WTC11 (cell line): ENCODE measurements around the gene MMP21.

Source experiments
- AFF4 ChIP-seq: sonication (generic); formaldehyde crosslinking; IDR thresholded peaks from 2 replicates; pipeline ENCODE4 v1.8.1; 2023; ENCODE audit warnings: mild to moderate bottlenecking, missing genetic modification reagents, borderline replicate concordance
- ATF1 ChIP-seq: sonication (generic); formaldehyde crosslinking; IDR thresholded peaks from 2 replicates; pipeline ENCODE4 v1.8.1; 2023; ENCODE audit warnings: mild to moderate bottlenecking, moderate library complexity, missing genetic modification reagents
- FOXJ3 ChIP-seq: sonication (generic); formaldehyde crosslinking; IDR thresholded peaks from 2 replicates; pipeline ENCODE4 v1.9.0; 2021; ENCODE audit warnings: missing genetic modification reagents, mild to moderate bottlenecking, borderline replicate concordance
- HMGA2 ChIP-seq: fragments of 250-450 bp; sonication (Bioruptor Pico); IDR thresholded peaks from 2 replicates; pipeline ENCODE4 v1.4.0; 2021; ENCODE audit warnings: mild to moderate bottlenecking, moderate library complexity
- HMGXB4 ChIP-seq: sonication (generic); formaldehyde crosslinking; IDR thresholded peaks from 2 replicates; pipeline ENCODE4 v1.8.1; 2023; ENCODE audit warnings: mild to moderate bottlenecking, moderate library complexity, missing genetic modification reagents
- JUN ChIP-seq: sonication (generic); formaldehyde crosslinking; IDR thresholded peaks from 2 replicates; pipeline ENCODE4 v1.8.0; 2023; ENCODE audit warnings: mild to moderate bottlenecking, missing genetic modification reagents
- MXD4 ChIP-seq: fragments of 250-450 bp; sonication (Bioruptor Pico); IDR thresholded peaks from 2 replicates; pipeline ENCODE4 v1.8.0; 2021; ENCODE audit warnings: mild to moderate bottlenecking, moderate library complexity, borderline replicate concordance
- TP53 ChIP-seq: sonication (generic); formaldehyde crosslinking; IDR thresholded peaks from 2 replicates; pipeline ENCODE4 v1.8.1; 2023; ENCODE audit warnings: mild to moderate bottlenecking, missing genetic modification reagents
- TF ChIP-seq, protein P1 (sequence below): fragments of 200-600 bp; IDR thresholded peaks from 2 replicates; pipeline ENCODE4 v1.8.0; 2022; ENCODE audit warnings: antibody characterized with exemption
- TF ChIP-seq, protein P2 (sequence below): sonication (generic); formaldehyde crosslinking; IDR thresholded peaks from 2 replicates; pipeline ENCODE4 v1.8.1; 2023; ENCODE audit warnings: mild to moderate bottlenecking, missing genetic modification reagents, moderate library complexity
- TF ChIP-seq, protein P3 (sequence below): fragments of 250-450 bp; sonication (Bioruptor Pico); IDR thresholded peaks from 2 replicates; pipeline ENCODE4 v1.9.0; 2021; ENCODE audit warnings: mild to moderate bottlenecking
- TF ChIP-seq, protein P4 (sequence below): sonication (generic); formaldehyde crosslinking; IDR thresholded peaks from 2 replicates; pipeline ENCODE4 v1.8.1; 2023; ENCODE audit warnings: mild to moderate bottlenecking, missing genetic modification reagents, moderate library complexity
- TF ChIP-seq, protein P5 (sequence below): sonication (generic); formaldehyde crosslinking; IDR thresholded peaks from 2 replicates; pipeline ENCODE4 v1.8.1; 2023; ENCODE audit warnings: mild to moderate bottlenecking, missing genetic modification reagents

- TF ChIP-seq, protein P1, sequence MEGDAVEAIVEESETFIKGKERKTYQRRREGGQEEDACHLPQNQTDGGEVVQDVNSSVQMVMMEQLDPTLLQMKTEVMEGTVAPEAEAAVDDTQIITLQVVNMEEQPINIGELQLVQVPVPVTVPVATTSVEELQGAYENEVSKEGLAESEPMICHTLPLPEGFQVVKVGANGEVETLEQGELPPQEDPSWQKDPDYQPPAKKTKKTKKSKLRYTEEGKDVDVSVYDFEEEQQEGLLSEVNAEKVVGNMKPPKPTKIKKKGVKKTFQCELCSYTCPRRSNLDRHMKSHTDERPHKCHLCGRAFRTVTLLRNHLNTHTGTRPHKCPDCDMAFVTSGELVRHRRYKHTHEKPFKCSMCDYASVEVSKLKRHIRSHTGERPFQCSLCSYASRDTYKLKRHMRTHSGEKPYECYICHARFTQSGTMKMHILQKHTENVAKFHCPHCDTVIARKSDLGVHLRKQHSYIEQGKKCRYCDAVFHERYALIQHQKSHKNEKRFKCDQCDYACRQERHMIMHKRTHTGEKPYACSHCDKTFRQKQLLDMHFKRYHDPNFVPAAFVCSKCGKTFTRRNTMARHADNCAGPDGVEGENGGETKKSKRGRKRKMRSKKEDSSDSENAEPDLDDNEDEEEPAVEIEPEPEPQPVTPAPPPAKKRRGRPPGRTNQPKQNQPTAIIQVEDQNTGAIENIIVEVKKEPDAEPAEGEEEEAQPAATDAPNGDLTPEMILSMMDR, result no peak
- no peak for TF ChIP-seq ATF1
- TF ChIP-seq, protein P2, sequence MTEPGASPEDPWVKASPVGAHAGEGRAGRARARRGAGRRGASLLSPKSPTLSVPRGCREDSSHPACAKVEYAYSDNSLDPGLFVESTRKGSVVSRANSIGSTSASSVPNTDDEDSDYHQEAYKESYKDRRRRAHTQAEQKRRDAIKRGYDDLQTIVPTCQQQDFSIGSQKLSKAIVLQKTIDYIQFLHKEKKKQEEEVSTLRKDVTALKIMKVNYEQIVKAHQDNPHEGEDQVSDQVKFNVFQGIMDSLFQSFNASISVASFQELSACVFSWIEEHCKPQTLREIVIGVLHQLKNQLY (CRISPR knock-in tag), result no peak
- TF ChIP-seq FOXJ3 (CRISPR knock-in tag), result no peak
- no peak for TF ChIP-seq AFF4 (CRISPR knock-in tag)
- no peak for TF ChIP-seq HMGXB4 (CRISPR knock-in tag)
- TF ChIP-seq, protein P3, sequence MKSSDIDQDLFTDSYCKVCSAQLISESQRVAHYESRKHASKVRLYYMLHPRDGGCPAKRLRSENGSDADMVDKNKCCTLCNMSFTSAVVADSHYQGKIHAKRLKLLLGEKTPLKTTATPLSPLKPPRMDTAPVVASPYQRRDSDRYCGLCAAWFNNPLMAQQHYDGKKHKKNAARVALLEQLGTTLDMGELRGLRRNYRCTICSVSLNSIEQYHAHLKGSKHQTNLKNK (CRISPR knock-in tag), result no peak
- TF ChIP-seq, protein P4, sequence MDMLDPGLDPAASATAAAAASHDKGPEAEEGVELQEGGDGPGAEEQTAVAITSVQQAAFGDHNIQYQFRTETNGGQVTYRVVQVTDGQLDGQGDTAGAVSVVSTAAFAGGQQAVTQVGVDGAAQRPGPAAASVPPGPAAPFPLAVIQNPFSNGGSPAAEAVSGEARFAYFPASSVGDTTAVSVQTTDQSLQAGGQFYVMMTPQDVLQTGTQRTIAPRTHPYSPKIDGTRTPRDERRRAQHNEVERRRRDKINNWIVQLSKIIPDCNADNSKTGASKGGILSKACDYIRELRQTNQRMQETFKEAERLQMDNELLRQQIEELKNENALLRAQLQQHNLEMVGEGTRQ, result no peak
- no peak for TF ChIP-seq HMGA2 (CRISPR knock-in tag)
- no peak for TF ChIP-seq TP53
- TF ChIP-seq JUN, result no peak
- TF ChIP-seq, protein P5, sequence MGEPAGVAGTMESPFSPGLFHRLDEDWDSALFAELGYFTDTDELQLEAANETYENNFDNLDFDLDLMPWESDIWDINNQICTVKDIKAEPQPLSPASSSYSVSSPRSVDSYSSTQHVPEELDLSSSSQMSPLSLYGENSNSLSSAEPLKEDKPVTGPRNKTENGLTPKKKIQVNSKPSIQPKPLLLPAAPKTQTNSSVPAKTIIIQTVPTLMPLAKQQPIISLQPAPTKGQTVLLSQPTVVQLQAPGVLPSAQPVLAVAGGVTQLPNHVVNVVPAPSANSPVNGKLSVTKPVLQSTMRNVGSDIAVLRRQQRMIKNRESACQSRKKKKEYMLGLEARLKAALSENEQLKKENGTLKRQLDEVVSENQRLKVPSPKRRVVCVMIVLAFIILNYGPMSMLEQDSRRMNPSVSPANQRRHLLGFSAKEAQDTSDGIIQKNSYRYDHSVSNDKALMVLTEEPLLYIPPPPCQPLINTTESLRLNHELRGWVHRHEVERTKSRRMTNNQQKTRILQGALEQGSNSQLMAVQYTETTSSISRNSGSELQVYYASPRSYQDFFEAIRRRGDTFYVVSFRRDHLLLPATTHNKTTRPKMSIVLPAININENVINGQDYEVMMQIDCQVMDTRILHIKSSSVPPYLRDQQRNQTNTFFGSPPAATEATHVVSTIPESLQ, result no peak
- no peak for TF ChIP-seq MXD4 (CRISPR knock-in tag)
Observed at GRCh38 chr10:125761961-125762360, 13.7 kb downstream of the MMP21 start.
